Cerebellar nuclear complex (tissue), 1 donor: Measurements from ENCODE around the gene FGF4.

Source experiments
- DNase-seq, 2 experiments: peaks; one replicate each; lab custom pipeline; 2025; lab: John Stamatoyannopoulos, UW

FGF4 gene

DNA sequence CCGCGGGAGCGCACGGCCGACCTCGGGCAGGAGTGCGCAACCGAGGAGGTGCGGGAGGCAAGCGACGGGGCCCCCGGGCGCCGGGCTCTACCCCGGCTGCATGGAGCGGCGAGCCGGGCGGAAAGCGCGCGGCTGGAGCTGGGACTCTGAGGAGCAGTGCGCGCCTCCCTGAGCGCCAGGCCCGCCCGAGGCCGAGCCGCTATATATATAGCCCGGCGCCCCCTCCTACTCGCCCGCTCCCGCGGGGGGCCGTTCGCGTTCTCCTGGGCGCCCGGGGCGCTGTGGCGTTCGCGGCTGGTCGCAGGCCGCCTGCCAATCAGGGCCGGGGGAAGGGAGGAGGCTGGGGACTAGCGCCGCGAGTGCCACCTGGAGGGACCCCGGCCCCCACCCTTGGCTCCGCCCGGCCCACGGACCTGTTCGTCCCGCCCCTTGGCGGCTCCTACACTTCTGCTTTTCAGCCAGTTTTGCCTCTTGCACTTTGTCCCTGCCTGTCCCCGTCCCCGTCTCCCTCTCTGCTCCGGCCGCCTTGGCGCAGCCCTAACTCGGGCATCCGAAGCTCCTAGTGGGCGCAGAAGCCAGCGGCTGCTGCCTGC is at the start of gene FGF4:
TSS of gene FGF4 (minus strand) at position 179 of the 593 bp plus-strand sequence. CDS start 257 bp downstream, outside the sequence.
- no peak for DNase-seq

DNA sequence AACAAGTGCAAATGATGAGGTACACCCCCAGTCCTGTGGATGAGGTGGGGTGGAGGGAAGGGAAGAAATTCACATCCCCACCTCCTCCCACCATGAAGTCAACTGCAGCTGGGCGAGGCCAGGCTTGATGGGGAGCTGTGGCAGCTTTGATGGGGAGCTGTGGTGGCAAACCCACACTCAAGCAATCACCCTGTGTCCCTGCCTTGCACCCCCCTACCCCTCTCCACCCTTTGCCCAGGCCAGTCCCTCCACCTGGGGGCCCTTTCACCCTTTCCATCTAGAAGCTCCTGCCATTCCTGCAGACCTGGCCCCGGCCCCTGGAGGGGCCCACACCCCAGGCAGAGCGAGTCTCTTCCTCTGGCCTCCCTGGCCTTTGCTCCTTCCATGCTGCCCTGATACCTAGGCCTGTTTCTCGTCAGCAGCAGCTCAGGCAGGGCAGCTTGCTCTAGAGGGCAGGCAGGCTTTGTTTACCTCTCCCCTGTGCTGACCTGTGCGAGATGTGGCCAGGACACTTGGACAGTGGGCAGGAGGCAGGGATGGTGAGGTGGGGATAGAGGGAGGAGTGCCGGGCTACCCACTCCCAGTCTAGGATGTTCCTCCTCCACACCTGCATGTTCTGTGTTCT is 48.6 kb upstream of the FGF4 start:
- no peak for DNase-seq

GRCh38 chr11:69822676-69823494 is 47.7 kb upstream of the FGF4 start:
- no peak for DNase-seq

GRCh38 chr11:69821511-69822040 is 46.4 kb upstream of the FGF4 start:
- DNase-seq: peak; percentile 37 to 61

GRCh38 chr11:69820441-69820840 is 45.3 kb upstream of the FGF4 start:
- DNase-seq: no peak

DNA sequence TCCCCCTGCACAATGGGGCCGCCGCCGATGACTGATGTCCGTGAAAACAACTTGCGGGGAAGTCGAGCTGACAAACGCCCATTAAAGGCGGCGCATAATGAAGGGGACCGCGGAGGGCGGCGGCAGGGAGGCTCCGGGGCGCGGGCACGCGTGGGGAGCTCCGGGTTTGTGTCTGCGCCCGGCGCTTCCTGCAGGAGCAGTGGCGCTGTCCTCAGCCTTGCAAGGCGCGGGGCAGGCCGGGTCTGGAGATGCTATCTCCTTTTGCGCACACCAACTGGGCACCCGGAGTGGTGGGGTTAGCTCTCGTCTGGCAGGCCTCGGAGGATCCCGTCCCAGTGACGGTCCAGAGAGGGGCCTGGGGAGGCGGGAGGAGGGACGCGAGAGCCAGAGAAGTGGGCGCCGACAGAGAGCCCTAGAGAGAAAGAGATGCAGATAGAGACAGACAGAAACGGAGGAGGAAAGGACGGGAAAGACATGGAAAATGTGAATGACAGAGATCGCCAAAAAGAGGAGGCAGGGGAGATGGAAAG is 44.5 kb upstream of the FGF4 start:
- no peak for DNase-seq

- DNase-seq: no peak
Observed at GRCh38 chr11:69818603-69819441, 43.7 kb upstream of the FGF4 start, which contains the start of gene FGF3. Gene FGF3, minus strand, starts transcription at chr11:69819416. Its CDS starts 483 bp downstream, at chr11:69818933.

- DNase-seq: no peak
Observed at GRCh38 chr11:69818231-69818602, 43.1 kb upstream of the FGF4 start.

DNA sequence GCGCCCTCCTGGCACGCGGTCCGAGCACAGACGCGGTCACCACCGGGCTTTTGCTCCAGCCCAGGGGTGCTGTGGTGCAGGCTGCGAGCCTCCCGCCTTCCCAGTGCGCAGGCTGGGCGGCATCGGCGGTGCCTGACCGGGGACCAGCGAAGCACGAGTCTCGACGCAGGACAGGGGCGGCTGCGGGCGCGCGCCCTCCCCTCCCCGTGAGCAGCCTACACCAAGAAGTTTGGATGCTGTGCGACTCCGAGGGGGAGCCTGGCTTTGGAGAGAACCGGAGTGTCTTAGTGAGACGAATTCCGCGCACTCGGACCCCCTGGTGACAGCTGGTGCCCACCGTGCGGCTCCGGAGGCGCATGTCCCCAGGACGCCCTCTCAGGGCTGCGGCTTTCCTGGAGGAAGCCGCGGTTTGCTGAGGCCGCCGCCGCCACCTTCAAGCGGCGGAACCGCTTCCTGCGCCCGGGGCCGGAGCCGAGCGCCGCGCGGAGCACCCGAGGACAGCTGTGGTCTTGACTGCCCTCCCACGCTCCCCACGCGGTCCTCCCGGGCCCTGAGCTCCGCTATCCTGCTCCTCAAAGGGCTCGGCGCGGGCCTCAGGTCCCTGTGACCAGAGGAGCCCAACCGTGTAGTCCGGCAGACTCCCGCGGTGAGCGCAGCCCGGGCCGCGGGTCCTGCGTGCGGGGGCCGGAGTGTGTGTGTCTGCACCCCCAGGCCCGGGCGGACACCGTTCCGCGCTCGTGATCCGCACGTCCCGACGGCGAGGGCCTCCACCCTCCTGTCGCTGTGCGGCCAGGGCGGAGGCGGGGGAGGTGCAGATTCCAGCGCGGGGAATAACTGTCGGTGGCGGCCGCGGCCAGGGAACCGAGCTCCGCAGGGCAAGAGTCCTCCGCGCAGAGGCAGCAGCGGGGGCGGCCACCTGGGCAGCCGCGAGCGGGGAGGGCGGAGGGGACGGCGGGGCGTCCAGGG is 42.4 kb upstream of the FGF4 start:
- DNase-seq: no peak

GRCh38 chr11:69816671-69817070 is 41.5 kb upstream of the FGF4 start:
- no peak for DNase-seq

DNA sequence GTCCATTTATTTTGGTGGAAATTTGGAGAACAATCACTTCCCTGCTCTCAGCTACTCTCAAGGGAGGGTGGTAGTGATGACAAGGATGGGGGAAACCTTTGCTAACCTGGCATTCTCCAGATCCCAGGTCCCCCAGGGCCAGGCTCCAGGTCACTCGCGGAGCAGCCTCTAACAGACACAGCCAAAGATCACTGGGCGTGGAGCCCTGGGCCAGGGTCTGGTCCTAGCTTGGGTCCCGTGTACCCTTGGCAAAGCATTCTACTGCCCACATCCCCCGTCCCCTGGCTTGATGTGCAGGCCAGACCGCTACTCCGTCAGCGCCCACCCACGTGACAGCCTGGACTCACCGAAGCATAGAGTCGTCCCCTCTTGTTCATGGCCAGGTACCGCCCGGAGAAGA is 40.8 kb upstream of the FGF4 start:
- DNase-seq: no peak

- no peak for DNase-seq
Observed at GRCh38 chr11:69814902-69815301, 39.8 kb upstream of the FGF4 start.

- DNase-seq: no peak
Observed at GRCh38 chr11:69814411-69814810, 39.3 kb upstream of the FGF4 start.

GRCh38 chr11:69813839-69814238 is 38.7 kb upstream of the FGF4 start:
- no peak for DNase-seq

GRCh38 chr11:69812946-69813345 is 37.8 kb upstream of the FGF4 start:
- no peak for DNase-seq

DNA sequence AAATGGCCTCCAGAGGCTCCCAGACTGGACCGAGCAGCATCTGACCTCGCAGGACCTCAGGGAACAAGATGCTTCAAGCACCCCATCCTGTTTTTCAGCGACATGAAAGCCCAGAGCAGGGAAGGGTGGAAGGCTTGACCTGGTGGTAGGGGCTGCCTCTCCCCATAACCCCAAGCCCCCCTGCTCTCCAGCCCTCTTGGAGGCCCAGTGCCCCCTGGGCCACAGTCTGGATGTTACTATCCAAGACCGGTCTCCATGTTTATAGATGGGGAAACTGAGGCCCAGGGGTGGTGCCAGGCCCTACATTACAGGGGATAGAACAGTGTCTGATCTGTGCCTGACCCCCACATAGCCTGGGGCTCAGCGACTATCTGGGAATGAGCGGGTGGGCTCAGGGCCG is 37.1 kb upstream of the FGF4 start:
- no peak for DNase-seq

DNA sequence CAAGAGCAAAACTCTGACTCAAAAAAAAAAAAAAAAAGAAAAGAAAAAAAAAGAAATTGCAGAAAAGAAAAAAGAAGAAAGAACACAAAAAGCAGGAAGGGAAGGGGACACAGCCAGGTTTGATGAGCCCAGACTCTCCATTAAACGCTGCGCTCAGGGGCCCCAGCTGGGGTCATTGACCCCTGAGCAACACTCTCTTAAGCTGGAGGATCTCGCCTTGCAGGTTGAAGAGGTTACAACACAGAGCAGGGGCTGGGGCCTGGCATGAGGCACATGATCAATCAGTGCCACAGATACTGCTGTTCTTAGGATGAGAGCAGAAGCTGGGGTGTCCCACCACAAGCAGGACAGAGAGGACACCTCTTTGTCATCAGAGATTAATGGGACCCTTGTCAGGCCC is 36.3 kb upstream of the FGF4 start:
- no peak for DNase-seq

GRCh38 chr11:69810289-69811118 is 35.4 kb upstream of the FGF4 start:
- DNase-seq: no peak

DNA sequence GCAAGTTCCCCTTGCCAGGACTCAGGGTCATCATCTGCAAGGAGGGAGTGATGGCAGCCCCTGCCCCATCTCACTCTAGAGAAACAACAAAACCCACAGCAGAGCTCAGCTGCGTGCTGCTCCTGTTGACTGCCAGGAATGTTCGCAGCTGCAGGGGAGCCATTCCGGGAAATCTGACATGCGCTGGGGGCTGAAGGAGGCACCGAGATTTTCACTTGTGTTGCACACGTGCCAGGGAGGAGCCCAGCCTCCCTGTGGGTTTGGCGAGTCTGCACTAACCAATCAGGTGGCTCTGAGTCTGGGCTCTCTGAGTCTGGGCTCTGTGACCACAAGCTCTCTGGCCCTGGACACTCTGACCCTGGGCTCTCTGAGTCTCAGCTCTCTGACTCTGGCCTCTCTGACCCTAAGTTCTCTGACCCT is 33.5 kb upstream of the FGF4 start:
- DNase-seq: no peak
